Heart left ventricle (tissue), 16 donors: ENCODE data around the gene LSAMP. TPM values are rescaled to one million over a fixed set of nuclear protein-coding genes. Genes with fewer than 3 reads are reported as not detected.

Experiments used
- ATAC-seq, 4 donors: fragments of 200-7000 bp; cut with Tn5 transposase; one replicate each; pipeline ENCODE4 v1.9.1; 2020 to 2022; ENCODE audit warnings: moderate library complexity in 4 of 4, mild to moderate bottlenecking in 3 of 4, moderate number of reproducible peaks in 1 of 4
- DNase-seq, 5 donors: peaks; one replicate each; pipeline ENCODE4 v3.0.0-alpha.2; 2020
- H3K27ac ChIP-seq, 12 donors: fragments of 200-600 bp; sonication (generic) in 4 of 12; one replicate each; pipeline versions ENCODE4 v1.5.0 to v1.8.0; 2016 to 2022; ENCODE audit warnings: mild to moderate bottlenecking in 2 of 12
- H3K27me3 ChIP-seq, 9 donors: fragments of 200-600 bp; sonication (generic) in 2 of 9; one replicate each; pipeline versions ENCODE4 v1.5.1 to v1.8.0; 2016 to 2022; ENCODE audit warnings: mild to moderate bottlenecking in 3 of 9
- H3K36me3 ChIP-seq, 9 donors: fragments of 200-600 bp; sonication (generic) in 2 of 9; one replicate each; pipeline versions ENCODE4 v1.5.0 to v1.8.0; 2018 to 2022; ENCODE audit warnings: mild to moderate bottlenecking in 2 of 9
- H3K4me1 ChIP-seq, 12 donors: fragments of 200-600 bp; sonication (generic) in 4 of 12; one replicate each; pipeline versions ENCODE4 v1.5.0 to v1.8.0; 2016 to 2022; ENCODE audit warnings: mild to moderate bottlenecking in 3 of 12
- H3K4me3 ChIP-seq, 12 donors: fragments of 200-600 bp; sonication (generic) in 4 of 12; one replicate each; pipeline versions ENCODE4 v1.5.0 to v1.8.0; 2017 to 2022; ENCODE audit warnings: mild to moderate bottlenecking in 9 of 12, moderate library complexity in 4 of 12
- H3K9me3 ChIP-seq, 12 donors: fragments of 200-600 bp; sonication (generic) in 4 of 12; one replicate each; pipeline versions ENCODE4 v1.5.0 to v1.8.0; 2016 to 2022; ENCODE audit warnings: mild to moderate bottlenecking in 1 of 12
- POLR2A ChIP-seq, 2 donors: fragments of 450-650 bp; IDR thresholded peaks; one replicate each; pipeline ENCODE4 v1.6.1; 2017; ENCODE audit warnings: antibody characterized with exemption in 2 of 2, mild to moderate bottlenecking in 2 of 2, moderate library complexity in 2 of 2
- WGBS, 4 donors: extraction: QIAGEN DNeasy Blood & Tissue Kit in 2 of 4; methylation state at CpG; one replicate each; pipeline versions ENCODE4 v1.1.5 to v1.1.7; 2013 to 2018; 5-methylcytosine and 5-hydroxymethylcytosine counted together
- intact Hi-C, 10 donors: fragments of 100-400 bp; cut with DNase I; formaldehyde crosslinking; loops; one replicate each; pipeline versions ENCODE4 v1.11.1 to v1.14.2; 2022
- polyA plus RNA-seq, 2 donors: library from polyadenylated mRNA; stranded (reverse); fragments of 200-250 nt; gene quantifications; one replicate each; pipeline ENCODE4 v1.2.3, GENCODE V29; 2013
- total RNA-seq, 9 donors: library from RNA; depleted of rRNA in 2 of 9; stranded (reverse); fragments of >200 nt in 2 of 9; fragmentation: NEBNext Ultra II Directional in 3 of 9; extraction: Animal tissue kit (Norgen Biotek cat#: 25700) in 3 of 9; gene quantifications; one replicate each; pipeline versions ENCODE4 v1.1.0 to v1.2.4, GENCODE V29; 2016 to 2023
- TF ChIP-seq, protein P1 (sequence below), 12 donors: fragments of 200-600 bp; sonication (generic) in 4 of 12; IDR thresholded peaks; one replicate each; pipeline versions ENCODE4 v1.5.0 to v1.8.0; 2018 to 2022; ENCODE audit warnings: antibody characterized with exemption in 12 of 12, mild to moderate bottlenecking in 5 of 12
- donor health status: ischemic (EF 13 %, LVEDD 7.1; RV severe dilation, severe dysfunction).
- donor health status: healthy with polysubstance abuse.
- donor health status: DM: no; HTN: yes; CAD: no.
- donor health status: DM: no; HTN: no; CAD: no.
- donor health status: ischemic (EF 25% LVEDD 6.9; RV normal size, moderate dysfunction).
- donor health status: ischemic (EF 25% LVEDD 5.7; RV mildly dilated, moderate dysfunction).
- donor health status: healthy.
- donor health status: DM: yes; HTN: yes; CAD: no.
- donor health status: ischemic (EF 35%, LVEDD 5.7; RV mildly dilated, moderate dysfunction).
- donor health status: nonischemic (EF 11% LVEDD 7.7; RV severe dilation, severe dysfunction).
- donor health status: DM: yes; HTN: yes; CAD: no.
- donor health status: PGD.
- donor health status: ischemic (EF 29% LVEDD 5.4; RV normal size, mild dysfunction).
- donor health status: nonischemic (EF 23%, LVEDD 6.1; RV moderate dilation, normal function).

The LSAMP gene
- total and polyA plus RNA-seq, 11 donors, result 1.6 to 52.3 (median 7.2) TPM

DNA sequence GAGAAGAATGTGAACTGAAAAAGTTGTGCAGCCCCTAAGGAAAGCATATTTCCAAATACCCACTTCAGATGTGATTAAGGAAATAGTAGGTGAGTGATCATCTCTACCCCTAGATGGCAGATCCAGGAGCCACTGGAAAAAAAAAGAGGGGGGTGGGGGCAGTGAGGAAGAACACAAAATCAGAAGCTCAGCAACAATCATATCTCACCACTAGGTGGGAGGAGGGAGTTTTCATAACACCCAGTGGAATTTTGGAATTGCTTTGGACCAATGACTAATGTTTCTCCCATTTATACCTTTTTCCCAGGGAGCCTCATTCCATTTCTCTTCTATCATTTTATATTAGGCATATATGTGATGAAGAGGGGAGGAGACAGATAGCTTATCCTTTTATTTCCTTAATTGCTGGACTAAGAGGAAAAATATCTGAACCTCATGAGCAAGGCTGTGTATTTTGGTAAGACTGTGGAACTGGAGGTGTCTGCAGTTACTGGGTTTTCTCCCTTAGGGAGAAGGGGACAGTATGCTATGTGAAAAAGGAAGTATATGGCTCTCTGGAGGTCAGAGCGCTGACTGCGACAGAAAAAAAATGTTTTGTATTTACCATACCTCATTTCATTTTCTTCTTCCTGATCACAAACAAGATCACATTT lies 458.6 kb downstream of the LSAMP start:
- TF ChIP-seq, protein P1, sequence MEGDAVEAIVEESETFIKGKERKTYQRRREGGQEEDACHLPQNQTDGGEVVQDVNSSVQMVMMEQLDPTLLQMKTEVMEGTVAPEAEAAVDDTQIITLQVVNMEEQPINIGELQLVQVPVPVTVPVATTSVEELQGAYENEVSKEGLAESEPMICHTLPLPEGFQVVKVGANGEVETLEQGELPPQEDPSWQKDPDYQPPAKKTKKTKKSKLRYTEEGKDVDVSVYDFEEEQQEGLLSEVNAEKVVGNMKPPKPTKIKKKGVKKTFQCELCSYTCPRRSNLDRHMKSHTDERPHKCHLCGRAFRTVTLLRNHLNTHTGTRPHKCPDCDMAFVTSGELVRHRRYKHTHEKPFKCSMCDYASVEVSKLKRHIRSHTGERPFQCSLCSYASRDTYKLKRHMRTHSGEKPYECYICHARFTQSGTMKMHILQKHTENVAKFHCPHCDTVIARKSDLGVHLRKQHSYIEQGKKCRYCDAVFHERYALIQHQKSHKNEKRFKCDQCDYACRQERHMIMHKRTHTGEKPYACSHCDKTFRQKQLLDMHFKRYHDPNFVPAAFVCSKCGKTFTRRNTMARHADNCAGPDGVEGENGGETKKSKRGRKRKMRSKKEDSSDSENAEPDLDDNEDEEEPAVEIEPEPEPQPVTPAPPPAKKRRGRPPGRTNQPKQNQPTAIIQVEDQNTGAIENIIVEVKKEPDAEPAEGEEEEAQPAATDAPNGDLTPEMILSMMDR (IDR thresholded peaks at IDR 0.05), result peak in 3 of 12 donors; percentile 5 to 14 (median 13)
- no peak for TF ChIP-seq POLR2A (IDR thresholded peaks at IDR 0.05)
- ATAC-seq (no peak), DNase-seq (no peak)
- peaks cover 0 to 7% (median 0%) of the 10 kb centered on the region in 12 donors for H3K9me3 ChIP-seq
- WGBS, 4 donors, result 68 to 84% (median 78%) methylated on average over 2 of the region's 2 CpGs
- intact Hi-C loops, result no loop called here
- H3K27me3 ChIP-seq, result no peaks in the 10 kb centered on the region
- H3K4me1 ChIP-seq, result no peaks in the 10 kb centered on the region
- H3K4me3 ChIP-seq, result no peak overlapping the region
- no peaks in the 10 kb centered on the region for H3K36me3 ChIP-seq
- no peak overlapping the region for H3K27ac ChIP-seq

DNA sequence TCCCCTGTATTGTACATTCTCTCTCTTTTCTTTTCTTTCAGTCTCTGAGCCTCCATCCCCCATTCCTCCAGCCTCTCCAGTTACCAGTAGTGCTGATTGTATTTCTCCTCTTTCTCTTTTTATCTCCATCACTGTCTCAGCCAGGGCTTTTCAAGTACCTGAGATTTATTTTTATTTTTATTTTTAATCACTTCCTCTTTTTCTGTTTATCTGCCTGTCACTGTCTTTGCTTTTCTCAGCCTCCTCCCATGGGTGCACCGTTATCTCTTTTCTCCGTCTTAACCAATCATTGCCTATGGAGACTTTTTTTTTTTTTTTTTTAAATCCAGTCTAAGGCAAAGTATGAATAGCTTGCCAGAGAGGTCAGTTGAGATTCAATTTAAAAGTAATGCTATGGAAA lies 462.7 kb downstream of the LSAMP start:
- H3K36me3 ChIP-seq, result no peaks in the 10 kb centered on the region
- no peak overlapping the region for H3K4me3 ChIP-seq
- intact Hi-C loops, result no loop called here
- DNase-seq (no peak), ATAC-seq (no peak)
- H3K27ac ChIP-seq, result no peak overlapping the region
- H3K9me3 ChIP-seq, result peaks cover 0 to 7% (median 0%) of the 10 kb centered on the region in 12 donors
- 57 to 72% (median 67%) methylated on average over 2 of the region's 2 CpGs for WGBS, 4 donors
- no peaks in the 10 kb centered on the region for H3K4me1 ChIP-seq
- H3K27me3 ChIP-seq, result no peaks in the 10 kb centered on the region
- TF ChIP-seq POLR2A (IDR thresholded peaks at IDR 0.05), result no peak
- TF ChIP-seq, protein P1 (IDR thresholded peaks at IDR 0.05), result no peak

DNA sequence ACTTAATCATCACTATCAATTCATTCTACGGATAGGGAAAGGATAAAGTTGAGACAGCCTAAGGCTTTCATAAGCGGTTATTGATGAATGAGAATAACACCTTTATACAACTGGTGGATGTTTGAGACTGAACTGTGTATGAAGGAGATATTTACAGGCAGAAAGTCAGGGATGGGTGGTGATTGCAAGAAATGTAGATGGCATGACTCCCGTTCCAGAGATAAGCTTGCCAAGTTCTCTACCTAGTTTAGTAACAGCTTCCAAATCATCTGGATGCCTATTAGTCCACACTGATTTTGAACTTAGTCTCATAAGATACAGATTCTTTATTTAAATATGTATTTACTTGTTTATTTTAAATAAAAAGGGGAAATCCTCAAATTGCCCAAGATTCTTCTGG lies 463.2 kb downstream of the LSAMP start:
- H3K36me3 ChIP-seq, result no peaks in the 10 kb centered on the region
- DNase-seq, result no peak
- intact Hi-C loops, result no loop called here
- H3K9me3 ChIP-seq, result peaks cover 0 to 3% (median 0%) of the 10 kb centered on the region in 12 donors
- no peak for ATAC-seq
- H3K27me3 ChIP-seq, result no peaks in the 10 kb centered on the region
- H3K4me1 ChIP-seq, result no peaks in the 10 kb centered on the region
- 65 to 75% (median 71%) methylated on average over 3 of the region's 3 CpGs for WGBS, 4 donors
- H3K4me3 ChIP-seq, result no peak overlapping the region
- TF ChIP-seq, protein P1 (IDR thresholded peaks at IDR 0.05), result no peak
- no peak for TF ChIP-seq POLR2A (IDR thresholded peaks at IDR 0.05)
- H3K27ac ChIP-seq, result no peak overlapping the region

DNA sequence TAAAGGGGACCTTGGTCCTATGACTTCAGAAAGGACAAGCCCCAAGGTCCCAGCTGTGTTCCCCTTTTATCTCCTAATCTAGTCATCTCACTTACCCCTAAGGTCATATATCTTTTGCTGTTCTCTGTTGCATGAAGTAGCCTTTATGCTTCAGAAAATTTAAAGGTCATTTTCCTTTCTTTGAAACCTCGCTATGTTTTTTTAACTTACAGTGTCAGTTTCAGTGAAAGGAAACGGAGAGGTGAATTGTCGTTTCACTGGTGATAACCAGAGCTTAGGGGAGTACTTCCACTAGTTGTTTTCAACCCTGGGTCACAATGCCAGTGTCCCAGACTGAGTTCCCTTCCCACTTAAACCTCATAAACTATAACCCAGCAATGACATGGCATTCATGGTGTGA lies 464.6 kb downstream of the LSAMP start:
- no peak for TF ChIP-seq POLR2A (IDR thresholded peaks at IDR 0.05)
- TF ChIP-seq, protein P1 (IDR thresholded peaks at IDR 0.05), result no peak
- 38 to 46% (median 41%) methylated on average over 3 of the region's 3 CpGs for WGBS, 4 donors
- intact Hi-C loops, result no loop called here
- no peak for ATAC-seq
- no peaks in the 10 kb centered on the region for H3K36me3 ChIP-seq
- H3K4me3 ChIP-seq, result no peak overlapping the region
- H3K27me3 ChIP-seq, result no peaks in the 10 kb centered on the region
- H3K27ac ChIP-seq, result no peak overlapping the region
- H3K9me3 ChIP-seq, result no peaks in the 10 kb centered on the region
- no peaks in the 10 kb centered on the region for H3K4me1 ChIP-seq
- DNase-seq, result no peak
